ENCODE data around the gene LACRT.

The LACRT gene

GRCh38 chr12:54657105-54657607, 22.5 kb upstream of the LACRT start:
- no peak overlapping the region for H3K4me2 ChIP-seq (ENCODE audit: low read length)
- no peaks in the 10 kb centered on the region for H3K36me3 ChIP-seq (ENCODE audit: insufficient read depth, low read length)
- no peaks in the 10 kb centered on the region for H3F3A ChIP-seq (ENCODE audit: insufficient read depth, low read length)
- H3K9me2 ChIP-seq (ENCODE audit: low read depth, low read length), result no peaks in the 10 kb centered on the region
- H3K4me3 ChIP-seq (ENCODE audit: low read depth, low read length, poor library complexity, severe bottlenecking), result no peak overlapping the region
- H3K9me3 ChIP-seq (ENCODE audit: low read length), result no peaks in the 10 kb centered on the region
- no peak overlapping the region for H3K27ac ChIP-seq (ENCODE audit: low read depth, low read length, poor library complexity, severe bottlenecking)
- H3K27me3 ChIP-seq (ENCODE audit: insufficient read depth, low read length), result no peaks in the 10 kb centered on the region
- TF ChIP-seq CTCF (IDR thresholded peaks at IDR 0.05; ENCODE audit: low read length), result no peak
- TF ChIP-seq EZH2 (IDR thresholded peaks at IDR 0.05; ENCODE audit: borderline replicate concordance, low read length), result no peak
- H4K20me1 ChIP-seq (ENCODE audit: insufficient read depth, low read length), result no peaks in the 10 kb centered on the region
- no peak overlapping the region for H2AFZ ChIP-seq (ENCODE audit: low read length)
- H3K79me2 ChIP-seq (ENCODE audit: insufficient read depth, low read length), result no peaks in the 10 kb centered on the region
- H3K9ac ChIP-seq (ENCODE audit: low read length), result no peak overlapping the region
- H3K4me1 ChIP-seq (ENCODE audit: insufficient read depth, low read length, severe bottlenecking), result no peaks in the 10 kb centered on the region

GRCh38 chr12:54654926-54655325, 20.2 kb upstream of the LACRT start:
- Histone ChIP-seq H3K4me2 (ENCODE audit: low read length) (no peak overlapping the region), H3K36me3 (ENCODE audit: insufficient read depth, low read length) (no peaks in the 10 kb centered on the region), H3K4me3 (ENCODE audit: low read depth, low read length, poor library complexity, severe bottlenecking) (no peak overlapping the region), H3K27me3 (ENCODE audit: insufficient read depth, low read length) (no peaks in the 10 kb centered on the region), H3K27ac (ENCODE audit: low read depth, low read length, poor library complexity, severe bottlenecking) (no peak overlapping the region), H3K79me2 (ENCODE audit: insufficient read depth, low read length) (no peaks in the 10 kb centered on the region), H3K4me1 (ENCODE audit: insufficient read depth, low read length, severe bottlenecking) (no peaks in the 10 kb centered on the region), H2AFZ (ENCODE audit: low read length) (no peak overlapping the region), H3F3A (ENCODE audit: insufficient read depth, low read length) (no peaks in the 10 kb centered on the region), H3K9me3 (ENCODE audit: low read length) (no peaks in the 10 kb centered on the region), H3K9ac (ENCODE audit: low read length) (no peak overlapping the region), H4K20me1 (ENCODE audit: insufficient read depth, low read length) (no peaks in the 10 kb centered on the region), H3K9me2 (ENCODE audit: low read depth, low read length) (no peaks in the 10 kb centered on the region)
- TF ChIP-seq CTCF (IDR thresholded peaks at IDR 0.05; ENCODE audit: low read length) (no peak), EZH2 (IDR thresholded peaks at IDR 0.05; ENCODE audit: borderline replicate concordance, low read length) (no peak)

- Histone ChIP-seq H3K4me2 (ENCODE audit: low read length) (no peak overlapping the region), H2AFZ (ENCODE audit: low read length) (no peak overlapping the region), H3K9me3 (ENCODE audit: low read length) (no peaks in the 10 kb centered on the region), H3K27ac (ENCODE audit: low read depth, low read length, poor library complexity, severe bottlenecking) (no peak overlapping the region), H4K20me1 (ENCODE audit: insufficient read depth, low read length) (no peaks in the 10 kb centered on the region), H3K4me3 (ENCODE audit: low read depth, low read length, poor library complexity, severe bottlenecking) (no peak overlapping the region), H3K36me3 (ENCODE audit: insufficient read depth, low read length) (no peaks in the 10 kb centered on the region), H3K79me2 (ENCODE audit: insufficient read depth, low read length) (no peaks in the 10 kb centered on the region), H3K9me2 (ENCODE audit: low read depth, low read length) (no peaks in the 10 kb centered on the region), H3F3A (ENCODE audit: insufficient read depth, low read length) (no peaks in the 10 kb centered on the region), H3K4me1 (ENCODE audit: insufficient read depth, low read length, severe bottlenecking) (no peaks in the 10 kb centered on the region), H3K9ac (ENCODE audit: low read length) (no peak overlapping the region), H3K27me3 (ENCODE audit: insufficient read depth, low read length) (no peaks in the 10 kb centered on the region)
- TF ChIP-seq EZH2 (IDR thresholded peaks at IDR 0.05; ENCODE audit: borderline replicate concordance, low read length), result no peak
- TF ChIP-seq CTCF (IDR thresholded peaks at IDR 0.05; ENCODE audit: low read length), result no peak
Observed at GRCh38 chr12:54653025-54653424, 18.3 kb upstream of the LACRT start.

Measured in OCI-LY1 (cell line).